PC-3 (cell line): ENCODE measurements around the gene PRPF6.

Experiments
- EZH2phosphoT487 ChIP-seq: fragments of 300-600 bp; sonication (generic); IDR thresholded peaks from 2 replicates; pipeline ENCODE4 v1.6.1; 2018; ENCODE audit warnings: mild to moderate bottlenecking, antibody characterized with exemption, low read length, borderline replicate concordance
- TF ChIP-seq, protein P1 (sequence below): fragments of 300-600 bp; sonication (generic); conservative IDR thresholded peaks from 2 replicates; pipeline ENCODE4 v1.5.1; 2017; ENCODE audit warnings: antibody characterized with exemption, low read depth, mild to moderate bottlenecking, low read length

DNA sequence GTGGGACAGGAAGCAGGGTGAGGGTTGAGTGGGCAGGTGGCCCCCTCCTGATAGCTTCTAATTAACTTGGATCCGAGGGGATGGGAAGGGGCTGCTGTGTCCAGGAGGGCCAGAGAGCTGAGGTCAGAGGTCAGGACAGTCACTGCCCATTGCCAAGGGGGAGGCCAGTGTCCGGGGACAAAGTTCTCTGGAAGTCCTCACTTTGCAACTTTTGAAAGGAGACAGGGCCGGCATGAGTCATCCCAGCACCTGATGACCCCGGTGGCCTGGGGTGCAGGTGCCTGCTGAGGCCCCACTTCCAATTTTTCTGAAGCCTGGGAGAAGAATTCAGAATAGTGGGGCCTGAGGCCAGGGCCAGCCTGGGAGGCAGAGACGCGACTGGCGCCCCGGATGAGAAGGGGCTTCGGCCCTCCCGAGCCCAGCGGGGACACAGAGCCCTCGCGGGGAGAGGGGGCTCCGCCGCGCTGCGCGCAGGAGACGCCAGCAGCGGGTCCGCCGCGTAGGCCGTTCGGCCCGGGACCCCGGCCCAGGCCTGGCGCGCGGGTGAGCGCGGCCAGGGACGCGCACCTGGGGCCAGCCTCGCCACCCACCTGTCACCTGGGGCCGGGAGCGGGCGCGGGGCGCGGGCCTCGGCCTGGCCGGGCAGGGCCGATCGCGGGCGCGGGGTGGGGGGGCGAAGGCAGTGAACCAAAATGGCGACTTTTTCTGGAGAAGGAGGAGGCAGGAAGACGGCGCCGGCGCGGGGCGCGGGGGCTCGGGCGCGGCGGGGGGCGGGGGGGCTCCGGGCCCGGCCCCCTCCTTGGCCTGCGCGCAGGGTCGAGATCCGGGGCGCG, 11.8 kb upstream of the PRPF6 start:
- TF ChIP-seq, protein P1, sequence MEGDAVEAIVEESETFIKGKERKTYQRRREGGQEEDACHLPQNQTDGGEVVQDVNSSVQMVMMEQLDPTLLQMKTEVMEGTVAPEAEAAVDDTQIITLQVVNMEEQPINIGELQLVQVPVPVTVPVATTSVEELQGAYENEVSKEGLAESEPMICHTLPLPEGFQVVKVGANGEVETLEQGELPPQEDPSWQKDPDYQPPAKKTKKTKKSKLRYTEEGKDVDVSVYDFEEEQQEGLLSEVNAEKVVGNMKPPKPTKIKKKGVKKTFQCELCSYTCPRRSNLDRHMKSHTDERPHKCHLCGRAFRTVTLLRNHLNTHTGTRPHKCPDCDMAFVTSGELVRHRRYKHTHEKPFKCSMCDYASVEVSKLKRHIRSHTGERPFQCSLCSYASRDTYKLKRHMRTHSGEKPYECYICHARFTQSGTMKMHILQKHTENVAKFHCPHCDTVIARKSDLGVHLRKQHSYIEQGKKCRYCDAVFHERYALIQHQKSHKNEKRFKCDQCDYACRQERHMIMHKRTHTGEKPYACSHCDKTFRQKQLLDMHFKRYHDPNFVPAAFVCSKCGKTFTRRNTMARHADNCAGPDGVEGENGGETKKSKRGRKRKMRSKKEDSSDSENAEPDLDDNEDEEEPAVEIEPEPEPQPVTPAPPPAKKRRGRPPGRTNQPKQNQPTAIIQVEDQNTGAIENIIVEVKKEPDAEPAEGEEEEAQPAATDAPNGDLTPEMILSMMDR, result no peak
- TF ChIP-seq EZH2phosphoT487, result no peak
